OCI-LY3 (cell line): Measurements from ENCODE around the gene TMEM140.

Experiments
- H2AFZ ChIP-seq: fragments of 200-600, 300-600 bp; shearing (Covaris generic); 2 replicates; pipeline ENCODE4 v1.6.0; 2014; ENCODE audit warnings: antibody characterized with exemption, low read depth, low read length
- H3K27ac ChIP-seq: fragments of 200-600, 300-600 bp; sonication (generic); 2 replicates; pipeline ENCODE4 v1.5.1; 2014; ENCODE audit warnings: mild to moderate bottlenecking, low read length, moderate library complexity, mixed read lengths
- H3K27me3 ChIP-seq: fragments of 200-600, 300-600 bp; sonication (generic); 2 replicates; pipeline ENCODE4 v1.6.1; 2014; ENCODE audit warnings: low read depth, low read length, mixed read lengths
- H3K36me3 ChIP-seq: fragments of 200-600, 300-600 bp; sonication (generic); replicated peaks from 2 replicates; pipeline ENCODE3; 2014; ENCODE audit warnings: low read depth, low read length, mixed read lengths
- H3K4me1 ChIP-seq: fragments of 300-600, 200-600 bp; sonication (generic); 2 replicates; pipeline ENCODE4 v1.6.1; 2014; ENCODE audit warnings: low read length, mixed read lengths
- H3K4me2 ChIP-seq: fragments of 200-600, 300-600 bp; sonication (generic); 2 replicates; pipeline ENCODE4 v1.6.1; 2014; ENCODE audit warnings: low read length, mixed read lengths
- H3K4me3 ChIP-seq: fragments of 300-600, 200-600 bp; sonication (generic); 2 replicates; pipeline ENCODE4 v1.5.1; 2014; ENCODE audit warnings: antibody characterized with exemption, mild to moderate bottlenecking, low read length, moderate library complexity
- H3K79me2 ChIP-seq: fragments of 300-600, 200-600 bp; shearing (Covaris generic); 2 replicates; pipeline ENCODE4 v1.6.1; 2014; ENCODE audit warnings: mild to moderate bottlenecking, low read length, mixed read lengths
- H3K9ac ChIP-seq: fragments of 300-600, 200-600 bp; shearing (Covaris generic); 2 replicates; pipeline ENCODE4 v1.6.0; 2014; ENCODE audit warnings: mild to moderate bottlenecking, low read length, moderate library complexity
- H3K9me3 ChIP-seq: fragments of 200-600, 300-600 bp; shearing (Covaris generic); 2 replicates; pipeline ENCODE4 v1.6.1; 2014; ENCODE audit warnings: low read length, mixed read lengths; ENCODE audit not compliant: insufficient read depth
- H4K20me1 ChIP-seq: fragments of 200-600, 300-600 bp; sonication (generic); 2 replicates; pipeline ENCODE4 v1.6.1; 2016; ENCODE audit warnings: low read length, mixed read lengths; ENCODE audit not compliant: insufficient read depth
- CTCF ChIP-seq: fragments of 200-600, 300-600 bp; sonication (generic); IDR thresholded peaks from 2 replicates; pipeline ENCODE4 v1.5.1; 2014; ENCODE audit warnings: antibody characterized with exemption, low read length, low read depth
- EZH2phosphoT487 ChIP-seq: fragments of 200-600 bp; shearing (Covaris generic); IDR thresholded peaks from 2 replicates; pipeline ENCODE4 v1.6.1; 2018; ENCODE audit warnings: antibody characterized with exemption, mixed run types, low read depth

Gene TMEM140

GRCh38 chr7:135160858-135161653 lies 13.2 kb downstream of the TMEM140 start:
- TF ChIP-seq EZH2phosphoT487, result no peak
- TF ChIP-seq CTCF, result peak; percentile 10; the same call in 1 of the 2 replicates
- Histone ChIP-seq H2AFZ (peak overlapping the region; percentile 71; the same call in 1 of the 2 replicates), H3K79me2 (no peaks in the 10 kb centered on the region), H3K27me3 (no peaks in the 10 kb centered on the region), H3K4me1 (peaks cover 11% of the 10 kb centered on the region), H3K4me3 (no peak overlapping the region), H3K36me3 (peaks cover 58% of the 10 kb centered on the region), H3K9ac (peak overlapping the region; percentile 33; the same call in 1 of the 2 replicates), H3K9me3 (peaks cover 15% of the 10 kb centered on the region; the same call in 1 of the 2 replicates), H4K20me1 (no peaks in the 10 kb centered on the region), H3K27ac (no peak overlapping the region), H3K4me2 (peak overlapping the region; percentile 37)

- Histone ChIP-seq H3K27ac (no peak overlapping the region), H3K4me2 (peak overlapping the region; percentile 37; the same call in 1 of the 2 replicates), H3K9me3 (peaks cover 9% of the 10 kb centered on the region; the same call in 1 of the 2 replicates), H3K27me3 (no peaks in the 10 kb centered on the region), H3K4me3 (no peak overlapping the region), H3K36me3 (peaks cover 61% of the 10 kb centered on the region), H3K79me2 (no peaks in the 10 kb centered on the region), H3K4me1 (peaks cover 11% of the 10 kb centered on the region), H2AFZ (no peak overlapping the region), H3K9ac (no peak overlapping the region), H4K20me1 (no peaks in the 10 kb centered on the region)
- TF ChIP-seq CTCF (no peak), EZH2phosphoT487 (no peak)
Measured at GRCh38 chr7:135161669-135162068, 13.8 kb downstream of the TMEM140 start.

GRCh38 chr7:135162382-135163001 lies 14.6 kb downstream of the TMEM140 start:
- peaks cover 63% of the 10 kb centered on the region for H3K36me3 ChIP-seq
- no peaks in the 10 kb centered on the region for H3K27me3 ChIP-seq
- no peak overlapping the region for H3K4me3 ChIP-seq
- no peak overlapping the region for H3K9ac ChIP-seq
- TF ChIP-seq CTCF (no peak), EZH2phosphoT487 (no peak)
- H4K20me1 ChIP-seq, result peaks cover 2% of the 10 kb centered on the region; the same call in 1 of the 2 replicates
- H3K4me2 ChIP-seq, result no peak overlapping the region
- no peak overlapping the region for H2AFZ ChIP-seq
- H3K4me1 ChIP-seq, result peaks cover 11% of the 10 kb centered on the region
- H3K9me3 ChIP-seq, result 0 out of 2 replicates have a peak, but pooled peaks cover under 1% of the 10 kb centered on the region
- no peaks in the 10 kb centered on the region for H3K79me2 ChIP-seq
- no peak overlapping the region for H3K27ac ChIP-seq
